T-helper 2 cell (primary cell): ENCODE measurements around the gene HOMEZ.
A peak's percentile ranks its signal among the peaks of the same experiment; 100 is the strongest.
"Not testable (repeated sequence)": the region's sequence is repeated elsewhere in the genome, so short reads cannot be mapped to it uniquely, and the experiment has no call there.

Experiments used
- DNase-seq, 5 experiments: peaks; one replicate each; pipeline versions ENCODE4 v3.0.0 to v3.0.0-alpha.2; 2012 to 2022

The HOMEZ gene

GRCh38 chr14:23286020-23286901, at the start of gene HOMEZ:
Gene HOMEZ, minus strand, starts transcription at chr14:23286132. Its CDS starts 180 bp downstream, at chr14:23285952.
- DNase-seq: peak; percentile 93 to 98 (median 96)

- no peak for DNase-seq
Observed at GRCh38 chr14:23335623-23336022, 49.7 kb upstream of the HOMEZ start.

GRCh38 chr14:23327947-23328744, 42.2 kb upstream of the HOMEZ start:
- DNase-seq: peak in 4 of 5 experiments; percentile 38 to 66 (median 48)

- no peak for DNase-seq
Observed at GRCh38 chr14:23326491-23327332, 40.8 kb upstream of the HOMEZ start.

GRCh38 chr14:23325746-23326145, 39.8 kb upstream of the HOMEZ start:
- not testable (repeated sequence) for DNase-seq

- no peak for DNase-seq
Observed at GRCh38 chr14:23324993-23325392, 39.1 kb upstream of the HOMEZ start.

GRCh38 chr14:23324455-23324846, 38.5 kb upstream of the HOMEZ start:
- no peak for DNase-seq

- no peak for DNase-seq
Observed at GRCh38 chr14:23323838-23324454, 38.0 kb upstream of the HOMEZ start.

GRCh38 chr14:23322568-23323517, 36.9 kb upstream of the HOMEZ start:
- DNase-seq: no peak

- DNase-seq: peak in 4 of 5 experiments; percentile 20 to 79 (median 40)
Observed at GRCh38 chr14:23321572-23322547, 35.9 kb upstream of the HOMEZ start.

GRCh38 chr14:23320584-23321571, 34.9 kb upstream of the HOMEZ start, which contains the start of gene PABPN1:
Gene PABPN1, plus strand, starts transcription at chr14:23321457. Its CDS starts 13 bp downstream, at chr14:23321470.
- peak; percentile 92 to 100 (median 96) for DNase-seq

GRCh38 chr14:23319746-23320583, 34.0 kb upstream of the HOMEZ start:
- no peak for DNase-seq

GRCh38 chr14:23316300-23316699, 30.4 kb upstream of the HOMEZ start:
- no peak for DNase-seq

- DNase-seq: no peak
Observed at GRCh38 chr14:23310546-23310945, 24.6 kb upstream of the HOMEZ start.

- no peak for DNase-seq
Observed at GRCh38 chr14:23308721-23309445, 23.0 kb upstream of the HOMEZ start.
